ENCODE results near the gene HOXA3. TPM values are rescaled to one million over a fixed set of nuclear protein-coding genes. Genes with fewer than 3 reads are reported as not detected.

The HOXA3 gene
- total RNA-seq, 1 donor from 2014 or later: not detected

- Histone ChIP-seq H3K4me3 (ENCODE audit: insufficient read depth, low read depth, low read length) (no peak overlapping the region), H2AFZ (ENCODE audit: low read depth, low read length) (no peak overlapping the region), H3K9ac (ENCODE audit: low read length) (no peak overlapping the region), H3K9me3 (ENCODE audit: insufficient read depth, low read depth, low read length) (peaks cover 8% of the 10 kb centered on the region), H3K4me1 (ENCODE audit: insufficient read depth, low read length) (peaks cover 3% of the 10 kb centered on the region), H4K20me1 (ENCODE audit: insufficient read depth, low read length) (no peaks in the 10 kb centered on the region), H3K4me2 (ENCODE audit: low read length) (no peak overlapping the region), H3K27ac (ENCODE audit: low read depth, low read length) (no peak overlapping the region), H3K36me3 (ENCODE audit: insufficient read depth, low read length) (no peaks in the 10 kb centered on the region), H3K27me3 (ENCODE audit: insufficient read depth, low read length) (peaks cover 92% of the 10 kb centered on the region), H3K79me2 (ENCODE audit: insufficient read depth, low read length) (no peaks in the 10 kb centered on the region)
- TF ChIP-seq CTCF (IDR thresholded peaks at IDR 0.05; ENCODE audit: insufficient read depth, low read depth, low read length) (no peak), EZH2 (IDR thresholded peaks at IDR 0.05; ENCODE audit: insufficient read depth, low read length) (no peak)
- DNase-seq (ENCODE audit: low read depth): no peak
- FAIRE-seq: no peak
- no peak overlapping the region for H3K27ac Mint-ChIP-seq (ENCODE audit: unreplicated experiment)
- no peaks in the 10 kb centered on the region for H3K4me1 Mint-ChIP-seq (ENCODE audit: low read depth, unreplicated experiment)
- no peaks in the 10 kb centered on the region for H3K36me3 Mint-ChIP-seq (ENCODE audit: low read depth, unreplicated experiment)
- peaks cover 32% of the 10 kb centered on the region for H3K9me3 Mint-ChIP-seq (ENCODE audit: unreplicated experiment)
- peak overlapping the region; percentile 30 for H3K4me3 Mint-ChIP-seq (ENCODE audit: unreplicated experiment)
- peaks cover 82% of the 10 kb centered on the region for H3K27me3 Mint-ChIP-seq (ENCODE audit: low read depth, unreplicated experiment)
Observed at GRCh38 chr7:27159266-27160144, 7.1 kb upstream of the HOXA3 start.

GRCh38 chr7:27158436-27159265, 6.3 kb upstream of the HOXA3 start:
- Mint-ChIP-seq H3K27ac (ENCODE audit: unreplicated experiment) (peak overlapping the region; percentile 47), H3K27me3 (ENCODE audit: low read depth, unreplicated experiment) (peaks cover 84% of the 10 kb centered on the region), H3K9me3 (ENCODE audit: unreplicated experiment) (peaks cover 33% of the 10 kb centered on the region), H3K36me3 (ENCODE audit: low read depth, unreplicated experiment) (no peaks in the 10 kb centered on the region), H3K4me1 (ENCODE audit: low read depth, unreplicated experiment) (no peaks in the 10 kb centered on the region), H3K4me3 (ENCODE audit: unreplicated experiment) (no peak overlapping the region)
- Histone ChIP-seq H3K9ac (ENCODE audit: low read length) (no peak overlapping the region), H3K27me3 (ENCODE audit: insufficient read depth, low read length) (peaks cover 92% of the 10 kb centered on the region), H3K36me3 (ENCODE audit: insufficient read depth, low read length) (no peaks in the 10 kb centered on the region), H2AFZ (ENCODE audit: low read depth, low read length) (no peak overlapping the region), H3K4me1 (ENCODE audit: insufficient read depth, low read length) (peaks cover 3% of the 10 kb centered on the region), H4K20me1 (ENCODE audit: insufficient read depth, low read length) (no peaks in the 10 kb centered on the region), H3K4me3 (ENCODE audit: insufficient read depth, low read depth, low read length) (no peak overlapping the region), H3K27ac (ENCODE audit: low read depth, low read length) (no peak overlapping the region), H3K9me3 (ENCODE audit: insufficient read depth, low read depth, low read length) (peaks cover 12% of the 10 kb centered on the region), H3K4me2 (ENCODE audit: low read length) (no peak overlapping the region), H3K79me2 (ENCODE audit: insufficient read depth, low read length) (no peaks in the 10 kb centered on the region)
- TF ChIP-seq EZH2 (IDR thresholded peaks at IDR 0.05; ENCODE audit: insufficient read depth, low read length) (peak; percentile 31), CTCF (IDR thresholded peaks at IDR 0.05; ENCODE audit: insufficient read depth, low read depth, low read length) (no peak)
- DNase-seq (ENCODE audit: low read depth) (no peak), FAIRE-seq (no peak)
